ENCODE results near the gene POLG.

POLG gene

GRCh38 chr15:89363770-89364169 is 29.1 kb upstream of the POLG start:
- no peak overlapping the region for H3K27ac Mint-ChIP-seq
- no peak overlapping the region for H3K4me3 Mint-ChIP-seq
- ATAC-seq, result no peak
- peaks cover 89% of the 10 kb centered on the region for H3K27me3 Mint-ChIP-seq
- no peaks in the 10 kb centered on the region for H3K9me3 Mint-ChIP-seq
- no peaks in the 10 kb centered on the region for H3K36me3 Mint-ChIP-seq
- peaks cover 27% of the 10 kb centered on the region for H3K4me1 Mint-ChIP-seq

- no peak overlapping the region for H3K4me3 Mint-ChIP-seq
- no peaks in the 10 kb centered on the region for H3K36me3 Mint-ChIP-seq
- no peak for ATAC-seq
- peaks cover 91% of the 10 kb centered on the region for H3K27me3 Mint-ChIP-seq
- peaks cover 27% of the 10 kb centered on the region for H3K4me1 Mint-ChIP-seq
- H3K9me3 Mint-ChIP-seq, result no peaks in the 10 kb centered on the region
- H3K27ac Mint-ChIP-seq, result no peak overlapping the region
Observed at GRCh38 chr15:89363133-89363532, 28.5 kb upstream of the POLG start.

GRCh38 chr15:89362203-89363101 is 27.8 kb upstream of the POLG start:
- Mint-ChIP-seq H3K27ac (no peak overlapping the region), H3K4me3 (no peak overlapping the region), H3K36me3 (no peaks in the 10 kb centered on the region), H3K4me1 (peaks cover 26% of the 10 kb centered on the region), H3K9me3 (no peaks in the 10 kb centered on the region), H3K27me3 (peaks cover 93% of the 10 kb centered on the region)
- ATAC-seq, result no peak

GRCh38 chr15:89361451-89362202 is 27.0 kb upstream of the POLG start:
- Mint-ChIP-seq H3K27me3 (peaks cover 93% of the 10 kb centered on the region), H3K9me3 (no peaks in the 10 kb centered on the region), H3K4me3 (peak overlapping the region; percentile 16), H3K4me1 (peaks cover 20% of the 10 kb centered on the region), H3K27ac (no peak overlapping the region), H3K36me3 (no peaks in the 10 kb centered on the region)
- ATAC-seq, result no peak

GRCh38 chr15:89360294-89360971 is 25.8 kb upstream of the POLG start:
- Mint-ChIP-seq H3K36me3 (no peaks in the 10 kb centered on the region), H3K27me3 (peaks cover 93% of the 10 kb centered on the region), H3K9me3 (no peaks in the 10 kb centered on the region), H3K4me3 (no peak overlapping the region), H3K4me1 (peaks cover 20% of the 10 kb centered on the region), H3K27ac (no peak overlapping the region)
- ATAC-seq, result no peak

GRCh38 chr15:89359471-89360293 is 25.1 kb upstream of the POLG start:
- Mint-ChIP-seq H3K4me3 (peak overlapping the region; percentile 61), H3K36me3 (no peaks in the 10 kb centered on the region)

GRCh38 chr15:89358755-89359439 is 24.3 kb upstream of the POLG start:
- Mint-ChIP-seq H3K4me3 (peak overlapping the region; percentile 76), H3K27me3 (peaks cover 93% of the 10 kb centered on the region), H3K4me1 (peaks cover 20% of the 10 kb centered on the region), H3K36me3 (no peaks in the 10 kb centered on the region), H3K27ac (no peak overlapping the region), H3K9me3 (no peaks in the 10 kb centered on the region)
- peak; percentile 93 for ATAC-seq

More at GRCh38 chr15:89359471-89360293, 25.1 kb upstream of the POLG start:
- ATAC-seq, result no peak
- H3K27me3 Mint-ChIP-seq, result peaks cover 93% of the 10 kb centered on the region
- no peaks in the 10 kb centered on the region for H3K9me3 Mint-ChIP-seq
- H3K4me1 Mint-ChIP-seq, result peaks cover 20% of the 10 kb centered on the region
- no peak overlapping the region for H3K27ac Mint-ChIP-seq

- H3K9me3 Mint-ChIP-seq, result no peaks in the 10 kb centered on the region
- H3K27me3 Mint-ChIP-seq, result peaks cover 93% of the 10 kb centered on the region
- H3K36me3 Mint-ChIP-seq, result no peaks in the 10 kb centered on the region
- H3K4me1 Mint-ChIP-seq, result peaks cover 20% of the 10 kb centered on the region
- ATAC-seq, result peak; percentile 5
- no peak overlapping the region for H3K27ac Mint-ChIP-seq
- H3K4me3 Mint-ChIP-seq, result peak overlapping the region; percentile 76
Observed at GRCh38 chr15:89358435-89358754, 23.8 kb upstream of the POLG start.

- H3K9me3 Mint-ChIP-seq, result no peaks in the 10 kb centered on the region
- H3K27me3 Mint-ChIP-seq, result peaks cover 87% of the 10 kb centered on the region
Observed at GRCh38 chr15:89356634-89357298, 22.1 kb upstream of the POLG start.

GRCh38 chr15:89353991-89354390 is 19.4 kb upstream of the POLG start:
- no peaks in the 10 kb centered on the region for H3K36me3 Mint-ChIP-seq
- no peaks in the 10 kb centered on the region for H3K4me1 Mint-ChIP-seq
- no peak overlapping the region for H3K4me3 Mint-ChIP-seq
- ATAC-seq, result no peak
- peaks cover 76% of the 10 kb centered on the region for H3K27me3 Mint-ChIP-seq
- no peaks in the 10 kb centered on the region for H3K9me3 Mint-ChIP-seq
- H3K27ac Mint-ChIP-seq, result no peak overlapping the region

More at GRCh38 chr15:89356634-89357298, 22.1 kb upstream of the POLG start:
- Mint-ChIP-seq H3K36me3 (no peaks in the 10 kb centered on the region), H3K27ac (no peak overlapping the region), H3K4me1 (peaks cover 17% of the 10 kb centered on the region), H3K4me3 (no peak overlapping the region)
- ATAC-seq, result no peak

- no peaks in the 10 kb centered on the region for H3K9me3 Mint-ChIP-seq
- H3K27ac Mint-ChIP-seq, result no peak overlapping the region
- H3K4me1 Mint-ChIP-seq, result no peaks in the 10 kb centered on the region
- no peak overlapping the region for H3K4me3 Mint-ChIP-seq
- no peaks in the 10 kb centered on the region for H3K36me3 Mint-ChIP-seq
- ATAC-seq, result no peak
- H3K27me3 Mint-ChIP-seq, result peaks cover 70% of the 10 kb centered on the region
Observed at GRCh38 chr15:89352476-89352875, 17.9 kb upstream of the POLG start.

GRCh38 chr15:89349206-89349558 is 14.6 kb upstream of the POLG start:
- Mint-ChIP-seq H3K4me3 (no peak overlapping the region), H3K27me3 (peaks cover 37% of the 10 kb centered on the region)
- no peak for ATAC-seq

GRCh38 chr15:89346516-89347231 is 12.1 kb upstream of the POLG start:
- H3K9me3 Mint-ChIP-seq, result no peaks in the 10 kb centered on the region
- H3K27me3 Mint-ChIP-seq, result peaks cover 24% of the 10 kb centered on the region
- H3K4me1 Mint-ChIP-seq, result no peaks in the 10 kb centered on the region
- no peak overlapping the region for H3K4me3 Mint-ChIP-seq
- no peak for ATAC-seq
- H3K27ac Mint-ChIP-seq, result no peak overlapping the region
- no peaks in the 10 kb centered on the region for H3K36me3 Mint-ChIP-seq

More at GRCh38 chr15:89349206-89349558, 14.6 kb upstream of the POLG start:
- Mint-ChIP-seq H3K36me3 (no peaks in the 10 kb centered on the region), H3K4me1 (no peaks in the 10 kb centered on the region), H3K27ac (no peak overlapping the region), H3K9me3 (no peaks in the 10 kb centered on the region)
